Fibroblast of lung (primary cell): ENCODE results near the gene PRX. TPM values are rescaled to one million over a fixed set of nuclear protein-coding genes. Genes with fewer than 3 reads are reported as not detected.

ENCODE experiments used
- DNase-seq, 2 donors: peaks; one replicate each; pipeline versions ENCODE4 v3.0.0 to v3.0.0-alpha.2; 2010; ENCODE audit warnings: low read depth in 2 of 2
- H2AFZ ChIP-seq: 2 replicates; pipeline ENCODE4 v1.5.1; 2012; ENCODE audit warnings: low read length, control low read depth, inconsistent platforms
- H3K27ac ChIP-seq: 2 replicates; pipeline ENCODE4 v1.5.1; 2011; ENCODE audit warnings: low read length, control low read depth; ENCODE audit not compliant: insufficient read depth
- H3K27me3 ChIP-seq: 2 replicates; pipeline ENCODE4 v1.5.1; 2011; ENCODE audit warnings: mild to moderate bottlenecking, low read length; ENCODE audit not compliant: control insufficient read depth, insufficient read depth
- H3K36me3 ChIP-seq: 2 replicates; pipeline ENCODE4 v1.5.1; 2011; ENCODE audit warnings: low read length; ENCODE audit not compliant: control insufficient read depth, insufficient read depth
- H3K4me1 ChIP-seq: 2 replicates; pipeline ENCODE4 v1.5.1; 2011; ENCODE audit warnings: low read length; ENCODE audit not compliant: control insufficient read depth, insufficient read depth; ENCODE audit errors: extremely low read depth
- H3K4me2 ChIP-seq: 2 replicates; pipeline ENCODE4 v1.5.1; 2011; ENCODE audit warnings: low read length, control low read depth; ENCODE audit not compliant: insufficient read depth; ENCODE audit errors: extremely low read depth
- H3K4me3 ChIP-seq, 4 experiments: fragments of 200-600 bp in 1 of 4; sonication (generic) in 1 of 4; replicated peaks in 1 of 4; 2 replicates each; pipeline ENCODE4 v1.5.1; 2011 to 2016; ENCODE audit warnings: low read length in 4 of 4, low read depth in 3 of 4, mild to moderate bottlenecking in 3 of 4, control low read depth in 2 of 4, inconsistent platforms in 1 of 4, mixed read lengths in 1 of 4; ENCODE audit not compliant: insufficient read depth in 1 of 4; ENCODE audit errors: control extremely low read depth in 1 of 4
- H3K79me2 ChIP-seq: 2 replicates; pipeline ENCODE4 v1.5.1; 2012; ENCODE audit warnings: mild to moderate bottlenecking, low read length, inconsistent platforms; ENCODE audit not compliant: control insufficient read depth, insufficient read depth
- H3K9ac ChIP-seq: 2 replicates; pipeline ENCODE4 v1.5.1; 2011; ENCODE audit warnings: mild to moderate bottlenecking, low read length, control low read depth; ENCODE audit not compliant: insufficient read depth
- H3K9me3 ChIP-seq: 2 replicates; pipeline ENCODE4 v1.5.1; 2012; ENCODE audit warnings: low read depth, low read length; ENCODE audit not compliant: control insufficient read depth, insufficient read depth
- H4K20me1 ChIP-seq: 2 replicates; pipeline ENCODE4 v1.5.1; 2011; ENCODE audit warnings: low read length; ENCODE audit not compliant: control insufficient read depth, insufficient read depth; ENCODE audit errors: extremely low read depth
- EZH2 ChIP-seq: IDR thresholded peaks from 2 replicates; pipeline ENCODE4 v1.5.1; 2012; ENCODE audit warnings: low read length, control low read depth, mild to moderate bottlenecking; ENCODE audit errors: missing control alignments
- polyA plus RNA-seq, 2 donors: library from polyadenylated mRNA; depleted of rRNA in 1 of 2; stranded (reverse) in 1 of 2; unstranded in 1 of 2; fragments of >200 nt; gene quantifications; 2 replicates each; pipeline ENCODE4 v1.2.1, GENCODE V29; 2011 to 2012; ENCODE audit warnings: missing spikeins in 1 of 2
- total RNA-seq: library from RNA; depleted of rRNA; stranded (reverse); fragments of >200 nt; gene quantifications from 2 replicates; pipeline ENCODE4 v1.2.1, GENCODE V29; 2014
- TF ChIP-seq, protein P1 (sequence below), 2 donors: IDR thresholded peaks in 1 of 2; conservative IDR thresholded peaks in 1 of 2; 1 replicate in 1 of 2; 2 replicates in 1 of 2; pipeline ENCODE4 v1.5.1; 2011 to 2012; ENCODE audit warnings: low read length in 2 of 2, control low read depth in 1 of 2, inconsistent platforms in 1 of 2, low read depth in 1 of 2, mild to moderate bottlenecking in 1 of 2

The PRX gene
- total and polyA plus RNA-seq, 2 donors (not counting 1 experiment from before 2014, with no cell fraction given) = 0.91 to 3.6 TPM

DNA sequence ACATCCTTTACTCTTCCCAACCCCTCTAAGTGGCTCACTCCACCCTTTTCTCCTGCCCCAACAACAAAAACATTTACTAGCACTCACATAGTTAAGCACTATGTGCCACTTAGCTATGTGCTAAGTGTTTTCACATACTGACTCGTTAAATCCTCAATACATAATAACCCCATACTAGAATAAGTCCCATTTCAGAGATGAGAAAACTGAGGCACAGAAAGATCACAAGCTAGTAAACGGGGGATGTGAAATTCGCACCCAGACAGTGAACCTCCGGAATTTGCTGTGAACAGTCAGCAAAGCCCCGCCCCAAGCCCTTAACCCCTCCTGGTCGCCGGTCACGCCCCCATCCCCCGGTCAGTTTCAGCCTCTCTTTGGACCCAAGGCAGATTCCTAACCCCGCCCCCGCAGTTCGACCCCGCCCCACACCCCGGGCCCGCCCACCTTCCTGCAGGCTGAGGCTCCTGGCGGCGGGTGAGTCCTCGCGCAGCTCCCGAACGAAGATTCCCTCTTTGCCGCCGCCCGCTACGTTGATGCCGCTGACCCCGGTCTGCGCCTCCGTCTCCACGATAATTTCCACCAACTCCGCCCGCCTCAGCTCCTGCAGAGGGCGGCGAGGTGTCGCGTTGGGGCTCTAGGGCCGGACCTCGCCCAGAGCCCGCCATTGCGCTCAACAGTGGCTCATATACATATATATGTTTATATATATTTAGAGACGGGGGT lies 9.8 kb downstream of the PRX start:
- TF ChIP-seq EZH2 = no peak
- TF ChIP-seq, protein P1, sequence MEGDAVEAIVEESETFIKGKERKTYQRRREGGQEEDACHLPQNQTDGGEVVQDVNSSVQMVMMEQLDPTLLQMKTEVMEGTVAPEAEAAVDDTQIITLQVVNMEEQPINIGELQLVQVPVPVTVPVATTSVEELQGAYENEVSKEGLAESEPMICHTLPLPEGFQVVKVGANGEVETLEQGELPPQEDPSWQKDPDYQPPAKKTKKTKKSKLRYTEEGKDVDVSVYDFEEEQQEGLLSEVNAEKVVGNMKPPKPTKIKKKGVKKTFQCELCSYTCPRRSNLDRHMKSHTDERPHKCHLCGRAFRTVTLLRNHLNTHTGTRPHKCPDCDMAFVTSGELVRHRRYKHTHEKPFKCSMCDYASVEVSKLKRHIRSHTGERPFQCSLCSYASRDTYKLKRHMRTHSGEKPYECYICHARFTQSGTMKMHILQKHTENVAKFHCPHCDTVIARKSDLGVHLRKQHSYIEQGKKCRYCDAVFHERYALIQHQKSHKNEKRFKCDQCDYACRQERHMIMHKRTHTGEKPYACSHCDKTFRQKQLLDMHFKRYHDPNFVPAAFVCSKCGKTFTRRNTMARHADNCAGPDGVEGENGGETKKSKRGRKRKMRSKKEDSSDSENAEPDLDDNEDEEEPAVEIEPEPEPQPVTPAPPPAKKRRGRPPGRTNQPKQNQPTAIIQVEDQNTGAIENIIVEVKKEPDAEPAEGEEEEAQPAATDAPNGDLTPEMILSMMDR (conservative IDR thresholded peaks at IDR 0.05 in 1 of 2, IDR thresholded peaks at IDR 0.05 in 1 of 2; ENCODE audit: low read depth in 1 of 2, low read length in 2 of 2) = no peak
- H3K9ac ChIP-seq = peak overlapping the region; percentile 26
- H3K4me2 ChIP-seq = peak overlapping the region; percentile 85
- H3K27me3 ChIP-seq = no peaks in the 10 kb centered on the region
- no peaks in the 10 kb centered on the region for H4K20me1 ChIP-seq
- peak overlapping the region; percentile 72 for H2AFZ ChIP-seq
- no peaks in the 10 kb centered on the region for H3K4me1 ChIP-seq
- H3K79me2 ChIP-seq = no peaks in the 10 kb centered on the region
- peak overlapping the region; percentile 23 for H3K27ac ChIP-seq
- no peaks in the 10 kb centered on the region for H3K9me3 ChIP-seq
- H3K4me3 ChIP-seq = peak overlapping the region; percentile 53 to 64 (median 58)
- peak; percentile 81 to 87 for DNase-seq
- no peaks in the 10 kb centered on the region for H3K36me3 ChIP-seq

DNA sequence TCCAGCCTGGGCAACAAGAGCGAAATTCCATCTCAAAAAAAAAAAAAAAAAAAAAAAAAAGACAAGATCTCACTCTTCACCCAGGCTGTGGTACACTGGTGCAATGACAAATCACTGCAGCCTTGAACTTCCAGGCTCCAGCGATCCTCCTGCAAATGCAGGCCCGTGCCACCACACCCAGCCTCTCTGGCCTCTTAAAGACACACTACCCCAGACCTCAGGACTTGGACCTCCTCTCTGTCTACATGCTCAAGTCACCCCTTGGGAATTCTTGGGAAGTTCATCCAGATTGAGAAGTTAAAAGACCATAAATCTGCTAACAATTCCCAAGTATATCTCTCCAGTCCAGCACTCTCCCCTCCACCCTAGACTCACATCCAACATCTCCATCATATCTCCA lies 12.6 kb downstream of the PRX start:
- no peaks in the 10 kb centered on the region for H3K4me1 ChIP-seq
- H3K4me2 ChIP-seq = no peak overlapping the region
- H3K9ac ChIP-seq = no peak overlapping the region
- no peaks in the 10 kb centered on the region for H3K79me2 ChIP-seq
- H3K27ac ChIP-seq = no peak overlapping the region
- no peak overlapping the region for H2AFZ ChIP-seq
- H3K9me3 ChIP-seq = no peaks in the 10 kb centered on the region
- no peaks in the 10 kb centered on the region for H3K36me3 ChIP-seq
- H4K20me1 ChIP-seq = no peaks in the 10 kb centered on the region
- no peaks in the 10 kb centered on the region for H3K27me3 ChIP-seq
- DNase-seq = no peak
- no peak overlapping the region for H3K4me3 ChIP-seq
- TF ChIP-seq EZH2 = no peak
- TF ChIP-seq, protein P1 (conservative IDR thresholded peaks at IDR 0.05 in 1 of 2, IDR thresholded peaks at IDR 0.05 in 1 of 2; ENCODE audit: low read depth in 1 of 2, low read length in 2 of 2) = no peak

DNA sequence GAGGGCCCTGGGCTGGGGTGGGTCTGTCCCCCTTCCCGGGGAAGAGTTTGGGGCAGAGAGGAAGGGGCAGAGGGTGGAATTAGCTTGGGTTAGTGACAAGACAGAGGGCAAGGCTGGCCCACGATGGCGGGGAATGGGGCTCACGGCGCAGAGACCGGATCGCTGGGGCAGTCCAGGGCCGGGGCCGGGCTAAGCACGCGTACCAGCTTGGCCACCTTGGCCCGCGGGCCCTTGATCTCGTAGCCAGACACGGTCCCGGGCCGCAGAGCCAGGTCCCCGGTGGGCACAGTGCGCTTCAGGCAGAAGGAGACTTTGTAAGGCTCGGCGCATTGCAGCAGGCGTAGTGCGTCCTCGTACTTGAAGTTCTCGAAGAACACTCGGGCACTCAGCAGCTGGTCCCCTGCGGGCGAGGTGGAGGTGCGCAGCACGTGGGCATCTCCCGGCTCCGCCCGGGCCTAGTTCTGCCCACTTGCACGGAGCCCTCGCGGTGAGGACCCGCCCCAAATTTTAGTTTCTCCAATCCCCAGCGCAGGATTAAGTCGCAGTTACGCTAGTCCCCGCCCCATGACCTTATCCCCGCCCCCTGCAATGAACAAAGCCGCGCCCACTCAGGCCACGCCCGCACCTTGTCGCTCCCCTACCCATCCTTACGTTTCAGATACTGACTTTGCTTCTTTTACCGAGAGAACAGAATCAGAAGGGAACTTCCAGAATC lies 14.6 kb downstream of the PRX start:
- no peak overlapping the region for H3K9ac ChIP-seq
- H3K4me1 ChIP-seq = no peaks in the 10 kb centered on the region
- peak in 1 of 2 donors; percentile 55 for DNase-seq
- H3K4me3 ChIP-seq = no peak overlapping the region
- no peaks in the 10 kb centered on the region for H3K36me3 ChIP-seq
- no peaks in the 10 kb centered on the region for H3K79me2 ChIP-seq
- H4K20me1 ChIP-seq = no peaks in the 10 kb centered on the region
- TF ChIP-seq EZH2 = no peak
- TF ChIP-seq, protein P1 (conservative IDR thresholded peaks at IDR 0.05 in 1 of 2, IDR thresholded peaks at IDR 0.05 in 1 of 2; ENCODE audit: low read depth in 1 of 2, low read length in 2 of 2) = no peak
- no peak overlapping the region for H3K4me2 ChIP-seq
- H3K27ac ChIP-seq = no peak overlapping the region
- no peak overlapping the region for H2AFZ ChIP-seq
- H3K27me3 ChIP-seq = no peaks in the 10 kb centered on the region
- no peaks in the 10 kb centered on the region for H3K9me3 ChIP-seq
